ENCODE measurements around the gene KRTAP10-6.
"Not testable (repeated sequence)": the region's sequence is repeated elsewhere in the genome, so short reads cannot be mapped to it uniquely, and the experiment has no call there.

KRTAP10-6 gene

GRCh38 chr21:44616591-44616926, 24.3 kb upstream of the KRTAP10-6 start:
- DNase-seq (ENCODE audit: low read depth) = no peak

DNA sequence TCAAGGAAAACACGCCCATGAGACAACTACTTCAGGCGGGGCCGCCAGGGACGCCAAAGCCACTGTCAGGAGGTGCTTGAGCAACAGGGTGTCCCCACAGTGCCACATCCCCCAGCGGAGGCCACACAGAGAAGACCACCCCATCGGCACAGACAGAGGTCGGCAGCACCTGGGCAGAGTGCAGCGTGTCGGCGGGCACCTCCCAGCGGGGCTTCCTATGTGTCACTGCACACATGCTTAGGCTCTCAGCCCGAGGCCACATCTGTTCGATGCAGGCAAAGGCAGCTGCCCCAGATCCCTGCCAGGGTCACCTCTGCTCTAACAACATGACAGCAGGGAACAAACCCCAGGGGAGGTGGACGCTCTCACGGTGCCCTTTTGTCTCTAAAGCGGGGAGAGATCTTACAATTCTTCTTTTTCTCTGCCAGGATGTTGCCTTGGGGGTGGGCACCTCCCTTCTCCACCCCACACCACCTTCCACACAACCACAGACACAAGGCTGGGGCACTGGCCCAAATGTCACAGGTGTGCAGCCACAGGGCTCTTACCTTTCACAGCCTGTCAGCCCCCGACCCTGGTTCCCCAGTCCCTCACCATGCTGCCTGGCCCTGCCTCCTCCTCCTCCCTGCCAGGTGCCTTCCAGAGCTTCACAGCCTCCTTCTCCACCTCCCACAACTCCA, 23.7 kb upstream of the KRTAP10-6 start:
- no peak for DNase-seq (ENCODE audit: low read depth)

GRCh38 chr21:44615466-44615865, 23.2 kb upstream of the KRTAP10-6 start:
- no peak for DNase-seq (ENCODE audit: low read depth)

DNA sequence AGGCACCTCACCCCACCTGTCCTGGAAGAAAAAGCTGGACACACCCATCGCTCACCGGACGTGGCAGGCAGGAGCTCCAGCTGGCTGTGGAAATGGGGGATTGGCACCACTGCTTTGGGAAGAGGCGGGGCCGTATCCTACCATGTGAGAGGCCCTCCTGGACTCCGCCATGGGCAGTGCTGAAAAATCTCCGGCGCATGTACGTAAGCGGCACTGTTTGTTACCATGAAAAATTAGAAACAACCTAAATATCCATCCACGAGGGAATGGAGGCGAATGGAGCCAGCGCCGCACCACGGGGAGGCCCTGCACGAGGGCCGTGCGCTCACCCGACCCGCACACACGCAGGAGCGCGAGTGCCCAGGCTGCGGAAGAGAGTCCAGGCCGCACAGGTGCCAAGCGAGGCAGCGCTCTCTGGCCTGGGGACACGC, 22.7 kb upstream of the KRTAP10-6 start:
- no peak for DNase-seq (ENCODE audit: low read depth)

DNA sequence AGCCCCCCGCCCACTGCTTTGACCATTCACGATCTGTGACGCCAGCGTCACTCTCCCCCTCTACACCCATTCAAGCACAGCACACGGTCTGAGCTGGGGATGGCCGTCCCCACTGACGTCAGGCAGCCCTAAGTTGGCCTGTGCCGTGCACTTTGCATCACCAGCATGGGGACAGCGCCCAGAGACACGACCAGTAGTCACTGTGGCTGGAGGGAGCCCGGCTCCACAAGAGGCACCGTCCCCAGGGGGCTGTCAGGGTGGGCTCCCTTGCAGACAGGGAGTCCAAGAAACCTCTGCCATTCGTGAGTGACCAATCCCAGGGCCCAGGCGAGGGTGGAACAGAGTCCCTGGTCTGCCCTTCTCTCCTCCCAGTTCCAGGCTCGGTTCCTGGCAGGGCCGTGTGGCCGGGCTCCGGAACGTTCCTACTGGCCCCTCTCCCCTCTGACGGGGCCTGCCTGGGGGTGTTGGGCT, 21.9 kb upstream of the KRTAP10-6 start:
- no peak for DNase-seq (ENCODE audit: low read depth)

GRCh38 chr21:44613386-44614155, 21.3 kb upstream of the KRTAP10-6 start:
- DNase-seq (ENCODE audit: low read depth) = no peak

DNA sequence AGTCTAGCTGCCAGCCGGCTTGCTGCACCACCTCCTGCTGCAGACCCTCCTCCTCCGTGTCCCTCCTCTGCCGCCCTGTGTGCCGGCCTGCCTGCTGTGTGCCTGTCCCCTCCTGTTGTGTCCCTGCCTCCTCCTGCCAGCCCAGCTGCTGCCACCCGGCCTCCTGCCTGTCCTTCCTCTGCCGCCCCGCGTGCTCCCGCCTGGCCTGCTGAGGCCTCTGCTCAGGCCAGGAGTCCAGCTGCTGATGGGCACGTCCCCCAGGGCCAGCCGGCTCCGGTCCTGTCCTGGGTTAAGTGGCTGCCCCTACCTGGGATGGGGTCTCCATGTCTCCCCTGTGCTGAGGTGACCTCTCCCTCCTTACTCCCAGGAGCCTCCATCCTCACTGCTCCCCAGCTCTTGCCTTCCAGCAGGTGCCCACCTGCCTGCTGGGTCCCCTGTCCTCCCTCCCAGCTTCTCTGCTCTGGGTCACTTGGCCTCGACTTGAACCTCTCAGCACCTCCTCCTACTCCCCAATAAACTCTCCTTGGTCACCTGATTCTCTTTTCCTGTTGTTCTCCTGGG, 20.4 kb upstream of the KRTAP10-6 start:
- no peak for DNase-seq (ENCODE audit: low read depth)

DNA sequence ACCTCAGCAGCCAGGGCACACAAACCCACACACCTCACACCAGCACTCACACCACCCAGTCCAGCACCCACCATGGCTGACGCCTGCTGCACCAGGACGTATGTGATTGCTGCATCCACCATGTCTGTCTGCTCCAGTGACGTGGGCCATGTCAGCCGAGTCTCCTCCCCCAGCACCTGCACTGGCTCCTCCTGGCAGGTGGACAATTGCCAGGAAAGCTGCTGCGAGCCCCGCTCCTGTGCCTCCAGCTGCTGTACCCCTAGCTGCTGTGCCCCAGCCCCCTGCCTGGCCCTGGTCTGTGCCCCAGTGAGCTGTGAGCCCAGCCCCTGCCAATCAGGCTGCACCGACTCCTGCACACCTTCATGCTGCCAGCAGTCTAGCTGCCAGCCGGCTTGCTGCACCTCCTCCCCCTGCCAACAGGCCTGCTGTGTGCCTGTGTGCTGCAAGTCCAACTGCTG, 19.8 kb upstream of the KRTAP10-6 start, which contains the start of gene KRTAP10-8:
Gene KRTAP10-8, plus strand, starts transcription at position 51 of the 458 bp plus-strand sequence. Its CDS starts 22 bp downstream, at position 73.
- DNase-seq (ENCODE audit: low read depth) = no peak

GRCh38 chr21:44611551-44611950, 19.2 kb upstream of the KRTAP10-6 start:
- DNase-seq (ENCODE audit: low read depth) = no peak

GRCh38 chr21:44610157-44610843, 18.0 kb upstream of the KRTAP10-6 start:
- DNase-seq (ENCODE audit: low read depth) = not testable (repeated sequence)

DNA sequence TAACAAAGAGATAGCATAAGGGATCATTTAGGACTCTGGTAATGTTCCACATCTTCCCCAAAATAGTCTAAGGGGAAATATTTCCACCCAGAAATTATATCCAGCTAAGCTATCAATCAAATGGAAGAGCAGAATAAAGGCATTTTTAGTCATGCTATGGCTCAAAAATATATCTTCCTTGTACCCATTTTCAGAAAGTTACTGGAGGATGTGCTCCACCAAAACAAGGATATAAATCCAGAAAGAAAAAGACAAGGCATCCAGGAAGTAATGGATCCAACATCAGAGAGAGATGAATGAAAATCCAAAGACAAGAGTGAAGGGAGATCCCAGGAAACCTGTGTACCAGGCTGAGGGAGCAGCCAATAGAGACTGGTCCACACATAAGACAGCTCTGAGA, 16.9 kb upstream of the KRTAP10-6 start:
- DNase-seq (ENCODE audit: low read depth) = no peak

DNA sequence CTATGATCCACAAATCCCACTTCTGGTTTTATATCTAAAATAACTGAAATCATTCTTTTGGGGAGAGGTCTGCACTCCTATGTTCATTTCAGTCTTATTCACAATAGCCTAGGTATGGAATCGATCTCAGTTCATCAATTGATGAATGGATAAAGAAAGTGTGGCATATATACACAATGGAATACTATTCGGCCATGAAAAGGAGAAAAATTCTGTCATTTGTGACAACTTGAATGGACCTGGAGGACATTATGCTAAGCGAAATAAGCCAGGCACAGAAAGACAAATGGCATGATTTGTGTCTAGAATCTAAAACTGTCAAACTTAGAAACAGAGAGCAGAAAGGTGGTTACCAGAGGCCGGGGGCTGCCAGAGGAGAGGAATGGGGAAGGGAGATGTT, 14.2 kb upstream of the KRTAP10-6 start:
- no peak for DNase-seq (ENCODE audit: low read depth)

DNA sequence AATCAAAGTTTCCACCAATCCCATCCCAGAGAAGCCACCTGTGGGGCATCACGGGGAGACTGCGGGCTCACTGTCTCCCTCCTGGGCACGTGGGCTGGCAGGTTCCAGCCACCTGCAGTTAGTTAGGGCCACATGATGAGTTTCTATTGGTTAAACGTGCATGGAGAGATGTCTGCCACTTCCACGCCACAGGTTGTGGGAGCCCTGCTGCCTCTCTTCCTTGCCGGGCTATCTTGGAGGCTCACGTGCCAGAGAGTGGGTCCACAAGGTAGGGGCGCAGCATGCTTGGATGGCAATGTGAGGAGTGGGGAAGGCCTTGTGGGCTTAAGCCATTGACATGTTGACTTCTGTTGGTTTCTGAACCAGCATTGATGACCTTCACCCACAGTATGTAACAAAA, 11.6 kb upstream of the KRTAP10-6 start:
- no peak for DNase-seq (ENCODE audit: low read depth)

DNA sequence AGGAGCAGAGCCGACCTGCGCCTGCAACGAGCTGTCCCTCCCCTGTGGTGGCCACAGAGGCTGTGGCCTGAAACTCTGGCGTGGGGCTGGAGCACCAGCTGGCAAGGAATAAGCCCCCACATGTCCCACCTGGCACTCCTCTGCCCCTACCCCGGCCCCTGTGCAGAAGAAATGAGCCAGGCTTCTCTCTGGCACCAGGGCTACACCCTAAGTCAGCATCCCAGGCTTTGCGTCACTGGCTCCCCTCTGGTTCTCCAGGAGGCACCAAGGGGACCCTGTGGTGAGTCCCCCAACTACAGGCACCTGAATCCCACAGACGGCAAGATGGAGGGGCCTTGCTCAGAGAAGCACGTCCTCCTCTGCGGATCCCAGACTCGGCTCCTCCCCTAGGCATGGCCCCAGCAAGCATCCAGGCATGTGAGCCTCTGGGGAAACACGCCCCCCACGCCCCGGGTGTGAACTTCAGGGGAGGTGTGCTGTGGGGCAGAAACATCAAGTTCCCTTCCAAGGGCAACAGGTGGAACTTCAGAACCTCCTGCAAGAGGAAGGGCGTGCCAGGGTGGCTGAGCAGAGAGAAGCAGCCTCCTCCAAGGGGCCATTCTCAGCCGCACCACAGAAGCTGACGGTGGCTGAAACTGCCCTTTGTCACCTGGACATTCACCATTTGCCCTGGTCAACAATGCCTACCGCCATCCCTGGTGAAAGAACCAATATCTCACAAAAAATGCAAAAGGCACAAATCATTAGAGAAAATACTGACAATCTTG, 11.0 kb upstream of the KRTAP10-6 start:
- no peak for DNase-seq (ENCODE audit: low read depth)

GRCh38 chr21:44602463-44602850, 10.2 kb upstream of the KRTAP10-6 start:
- no peak for DNase-seq (ENCODE audit: low read depth)

DNA sequence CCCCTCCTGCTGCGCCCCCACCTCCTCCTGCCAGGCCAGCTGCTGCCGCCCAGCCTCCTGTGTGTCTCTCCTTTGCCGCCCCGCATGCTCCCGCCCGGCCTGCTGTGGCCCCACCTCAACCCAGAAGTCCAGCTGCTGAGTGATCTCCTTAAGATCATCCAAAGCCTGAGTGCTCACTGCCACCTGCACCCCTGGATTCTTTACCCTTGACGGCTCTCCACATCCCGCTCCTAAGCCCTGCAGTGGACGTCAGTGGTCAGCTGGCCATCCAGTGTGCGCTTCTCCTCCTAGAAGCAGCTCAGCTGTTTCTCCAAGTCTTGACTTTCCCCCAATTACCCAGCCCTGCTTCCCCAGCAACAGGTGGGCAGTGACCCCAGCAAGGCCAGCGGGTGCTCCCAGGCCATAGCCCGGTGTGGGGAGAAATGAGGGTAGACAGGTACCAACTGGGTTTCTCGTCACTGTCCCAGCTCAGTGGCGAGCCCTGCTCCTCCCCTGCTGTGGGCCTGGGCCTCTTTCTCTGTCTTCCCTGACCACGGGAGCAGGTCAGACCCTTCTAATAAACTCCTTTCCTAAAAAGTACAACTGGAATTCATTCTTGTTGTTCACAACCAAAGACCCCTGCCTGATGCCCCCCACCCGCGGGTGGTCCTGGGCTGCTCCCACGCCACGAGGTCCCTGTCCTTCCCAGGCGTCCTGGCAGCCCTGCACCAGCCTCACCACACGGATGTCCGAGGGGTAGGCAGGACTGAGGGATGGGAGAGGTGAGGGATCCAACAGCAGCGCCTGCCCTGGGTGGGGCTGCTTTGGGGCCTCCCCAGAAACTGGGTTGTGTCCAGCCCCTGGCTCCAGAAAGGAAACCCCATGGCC, 9.5 kb upstream of the KRTAP10-6 start:
- no peak for DNase-seq (ENCODE audit: low read depth)

DNA sequence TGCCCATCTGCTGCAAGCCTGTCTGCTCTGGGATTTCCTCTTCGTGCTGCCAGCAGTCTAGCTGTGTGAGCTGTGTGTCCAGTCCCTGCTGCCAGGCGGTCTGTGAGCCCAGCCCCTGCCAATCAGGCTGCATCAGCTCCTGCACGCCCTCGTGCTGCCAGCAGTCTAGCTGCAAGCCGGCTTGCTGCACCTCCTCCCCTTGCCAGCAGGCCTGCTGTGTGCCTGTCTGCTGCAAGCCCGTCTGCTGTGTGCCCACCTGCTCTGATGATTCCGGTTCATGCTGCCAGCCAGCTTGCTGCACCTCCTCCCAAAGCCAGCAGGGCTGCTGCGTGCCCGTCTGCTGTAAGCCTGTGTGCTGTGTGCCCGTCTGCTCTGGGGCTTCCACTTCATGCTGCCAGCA, 8.8 kb upstream of the KRTAP10-6 start:
- DNase-seq (ENCODE audit: low read depth) = not testable (repeated sequence)

GRCh38 chr21:44600118-44600978, 8.0 kb upstream of the KRTAP10-6 start, which contains the start of gene KRTAP10-7:
Gene KRTAP10-7 (plus strand): TSS chr21:44600597. CDS start chr21:44600622, 25 bp downstream.
- DNase-seq (ENCODE audit: low read depth) = not testable (repeated sequence)

DNA sequence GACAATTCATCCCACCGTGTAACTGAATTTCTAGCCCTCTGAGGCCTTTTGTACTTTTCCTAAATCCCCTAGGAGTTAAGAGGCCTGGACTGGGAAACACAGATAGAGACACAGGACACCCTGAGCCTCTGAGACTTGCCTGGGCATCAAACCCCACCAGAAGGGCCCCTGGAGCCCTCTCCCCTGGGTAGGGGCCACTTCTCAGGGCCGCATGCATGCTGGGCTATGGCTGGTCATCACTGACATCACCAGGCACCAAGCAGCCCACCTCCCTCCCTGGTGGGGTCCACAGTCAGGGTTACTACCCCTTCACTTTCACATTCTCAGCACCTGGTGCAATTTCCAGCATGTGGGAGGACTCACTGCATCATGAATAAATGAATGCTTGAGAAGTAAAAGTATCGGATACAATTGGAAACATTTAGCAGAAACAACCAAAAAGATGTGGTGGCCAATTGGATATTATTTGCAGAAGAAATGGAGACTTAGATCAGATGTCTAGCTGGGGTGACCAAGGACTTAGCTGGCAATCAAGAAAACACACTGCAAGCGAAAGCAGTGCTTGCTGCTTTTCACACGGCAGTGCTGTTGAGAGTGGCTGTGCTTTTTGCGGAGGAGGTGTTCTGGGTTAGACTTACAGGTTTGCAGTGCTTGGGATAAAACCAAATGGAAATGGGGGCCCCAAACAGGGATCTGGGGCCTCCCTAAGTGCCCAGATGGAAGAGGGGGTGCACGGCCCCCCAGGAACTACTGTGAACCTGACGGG, 7.1 kb upstream of the KRTAP10-6 start:
- no peak for DNase-seq (ENCODE audit: low read depth)
